Thoracic aorta (tissue), 2 donors: ENCODE data around the gene KDELR1. TPM values are rescaled to one million over a fixed set of nuclear protein-coding genes. Genes with fewer than 3 reads are reported as not detected.
A peak's percentile ranks its signal among the peaks of the same experiment; 100 is the strongest.

Source experiments
- ATAC-seq: fragments of 150-250 bp; one replicate; pipeline ENCODE4 v1.8.0; 2017; ENCODE audit warnings: low read depth; ENCODE audit not compliant: insufficient number of reproducible peaks, low FRiP score
- DNase-seq: peaks from one replicate; pipeline ENCODE4 v3.0.0-alpha.2; 2020; ENCODE audit warnings: low spot score
- H3K27ac ChIP-seq, 2 donors: fragments of 200-600 bp; sonication (generic); 1 replicate in 1 of 2; 2 replicates in 1 of 2; pipeline ENCODE4 v1.5.1; 2016; ENCODE audit warnings: mild to moderate bottlenecking in 2 of 2, moderate library complexity in 2 of 2
- H3K27me3 ChIP-seq: fragments of 200-600 bp; sonication (generic); replicated peaks from 2 replicates; pipeline ENCODE4 v1.6.0; 2016; ENCODE audit warnings: mild to moderate bottlenecking; ENCODE audit not compliant: insufficient read depth
- H3K36me3 ChIP-seq: fragments of 200-600 bp; sonication (generic); one replicate; pipeline ENCODE4 v1.5.1; 2016
- H3K4me1 ChIP-seq, 2 donors: fragments of 200-600 bp; sonication (generic); 1 replicate in 1 of 2; 2 replicates in 1 of 2; pipeline versions ENCODE4 v1.5.1 to v1.6.0; 2016; ENCODE audit warnings: low read depth in 2 of 2, mild to moderate bottlenecking in 1 of 2; ENCODE audit not compliant: control insufficient read depth in 1 of 2
- H3K4me3 ChIP-seq: fragments of 200-600 bp; sonication (generic); 2 replicates; pipeline ENCODE4 v1.5.1; 2016; ENCODE audit warnings: mild to moderate bottlenecking
- H3K9me3 ChIP-seq: fragments of 200-600 bp; sonication (generic); 2 replicates; pipeline ENCODE4 v1.5.1; 2016
- total RNA-seq, 2 donors: library from RNA; depleted of rRNA; stranded (reverse); fragments of >200 nt; gene quantifications; one replicate each; pipeline versions ENCODE4 v1.1.0 to v1.2.3, GENCODE V29; 2016
- TF ChIP-seq, protein P1 (sequence below): fragments of 200-600 bp; sonication (generic); IDR thresholded peaks from one replicate; pipeline ENCODE4 v1.5.1; 2019; ENCODE audit warnings: antibody characterized with exemption

KDELR1 gene
- total RNA-seq, 2 donors from 2014 or later: 65.6 to 79.9 TPM

DNA sequence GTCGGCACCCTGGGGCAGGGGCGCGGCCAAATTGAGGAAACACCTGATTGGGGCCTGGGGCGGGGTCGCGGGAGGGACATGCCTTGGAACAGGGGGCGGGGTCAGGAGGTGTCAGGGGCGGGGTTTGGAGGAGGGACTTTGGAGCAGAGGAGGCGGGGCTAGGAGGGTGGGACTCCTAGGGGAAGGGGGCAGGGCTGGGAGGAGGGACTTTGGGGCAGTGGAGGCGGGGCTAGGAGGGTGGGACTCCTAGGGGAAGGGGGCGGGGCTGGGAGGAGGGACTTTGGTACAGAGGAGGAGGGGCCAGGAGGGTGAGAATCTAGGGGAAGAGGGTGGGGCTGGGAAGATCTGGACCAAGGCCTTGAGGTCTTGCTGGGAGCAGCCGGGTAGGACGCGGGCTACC, 24.0 kb upstream of the KDELR1 start:
- TF ChIP-seq, protein P1, sequence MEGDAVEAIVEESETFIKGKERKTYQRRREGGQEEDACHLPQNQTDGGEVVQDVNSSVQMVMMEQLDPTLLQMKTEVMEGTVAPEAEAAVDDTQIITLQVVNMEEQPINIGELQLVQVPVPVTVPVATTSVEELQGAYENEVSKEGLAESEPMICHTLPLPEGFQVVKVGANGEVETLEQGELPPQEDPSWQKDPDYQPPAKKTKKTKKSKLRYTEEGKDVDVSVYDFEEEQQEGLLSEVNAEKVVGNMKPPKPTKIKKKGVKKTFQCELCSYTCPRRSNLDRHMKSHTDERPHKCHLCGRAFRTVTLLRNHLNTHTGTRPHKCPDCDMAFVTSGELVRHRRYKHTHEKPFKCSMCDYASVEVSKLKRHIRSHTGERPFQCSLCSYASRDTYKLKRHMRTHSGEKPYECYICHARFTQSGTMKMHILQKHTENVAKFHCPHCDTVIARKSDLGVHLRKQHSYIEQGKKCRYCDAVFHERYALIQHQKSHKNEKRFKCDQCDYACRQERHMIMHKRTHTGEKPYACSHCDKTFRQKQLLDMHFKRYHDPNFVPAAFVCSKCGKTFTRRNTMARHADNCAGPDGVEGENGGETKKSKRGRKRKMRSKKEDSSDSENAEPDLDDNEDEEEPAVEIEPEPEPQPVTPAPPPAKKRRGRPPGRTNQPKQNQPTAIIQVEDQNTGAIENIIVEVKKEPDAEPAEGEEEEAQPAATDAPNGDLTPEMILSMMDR: no peak
- DNase-seq (no peak), ATAC-seq (no peak)
- Histone ChIP-seq H3K27me3 (peaks cover 4% of the 10 kb centered on the region), H3K9me3 (no peaks in the 10 kb centered on the region), H3K36me3 (no peaks in the 10 kb centered on the region), H3K4me1 (peaks cover 0 to 6% of the 10 kb centered on the region in 2 donors), H3K27ac (no peak overlapping the region), H3K4me3 (peak overlapping the region; percentile 61)

DNA sequence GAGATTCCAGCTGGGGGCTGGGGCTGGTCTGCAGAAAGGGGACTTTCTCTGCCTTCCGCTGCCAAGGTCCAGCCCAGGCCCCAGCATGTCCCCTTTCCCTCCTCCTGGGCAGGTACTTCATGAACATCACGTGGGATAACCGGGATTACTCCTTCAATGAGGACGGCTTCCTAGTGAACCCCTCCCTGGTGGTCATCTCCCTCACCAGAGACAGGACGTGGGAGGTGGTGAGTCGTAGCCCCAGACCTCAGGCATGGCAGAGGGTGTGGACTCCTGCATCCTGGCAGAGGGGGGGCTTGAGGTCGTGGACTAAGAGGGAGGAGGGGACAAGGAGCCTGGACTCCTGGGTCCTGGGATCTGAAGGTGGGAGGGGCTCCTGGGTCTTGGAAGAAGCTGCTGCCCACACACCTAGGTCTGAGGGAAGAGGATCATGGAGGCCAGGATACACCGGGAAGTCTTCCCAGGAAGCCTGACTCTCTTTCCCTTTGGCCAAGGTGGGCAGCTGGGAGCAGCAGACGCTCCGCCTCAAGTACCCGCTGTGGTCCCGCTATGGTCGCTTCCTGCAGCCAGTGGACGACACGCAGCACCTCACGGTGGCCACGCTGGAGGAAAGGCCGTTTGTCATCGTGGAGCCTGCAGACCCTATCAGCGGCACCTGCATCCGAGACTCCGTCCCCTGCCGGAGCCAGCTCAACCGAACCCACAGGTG, 22.7 kb upstream of the KDELR1 start:
- Histone ChIP-seq H3K27ac (no peak overlapping the region), H3K4me1 (peaks cover 0 to 6% of the 10 kb centered on the region in 2 donors), H3K36me3 (no peaks in the 10 kb centered on the region), H3K4me3 (no peak overlapping the region), H3K9me3 (no peaks in the 10 kb centered on the region), H3K27me3 (peaks cover 4% of the 10 kb centered on the region)
- ATAC-seq: no peak
- TF ChIP-seq, protein P1: no peak
- DNase-seq: no peak

DNA sequence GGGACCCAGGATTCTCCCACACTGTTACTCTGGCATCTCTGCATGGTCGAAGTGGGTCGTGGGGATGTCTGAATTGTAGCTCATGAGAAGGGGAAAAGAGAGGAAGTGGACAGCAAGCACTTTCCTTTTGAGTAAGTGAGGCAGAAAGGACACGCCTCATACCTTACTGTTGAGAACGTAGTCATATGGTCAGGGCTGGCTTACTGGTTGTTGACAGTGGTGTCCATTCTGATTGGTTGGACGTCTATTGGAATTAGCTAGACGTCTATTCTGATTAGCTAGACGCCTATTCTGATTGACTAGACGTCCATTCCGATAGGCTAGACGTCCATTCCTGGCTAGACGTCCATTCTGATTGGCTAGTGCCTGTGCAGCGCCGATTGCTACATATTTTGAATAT, 14.5 kb upstream of the KDELR1 start:
- Histone ChIP-seq H3K4me1 (no peaks in the 10 kb centered on the region), H3K27me3 (no peaks in the 10 kb centered on the region), H3K9me3 (no peaks in the 10 kb centered on the region), H3K4me3 (no peak overlapping the region), H3K36me3 (no peaks in the 10 kb centered on the region), H3K27ac (no peak overlapping the region)
- TF ChIP-seq, protein P1: no peak
- no peak for ATAC-seq
- DNase-seq: no peak

DNA sequence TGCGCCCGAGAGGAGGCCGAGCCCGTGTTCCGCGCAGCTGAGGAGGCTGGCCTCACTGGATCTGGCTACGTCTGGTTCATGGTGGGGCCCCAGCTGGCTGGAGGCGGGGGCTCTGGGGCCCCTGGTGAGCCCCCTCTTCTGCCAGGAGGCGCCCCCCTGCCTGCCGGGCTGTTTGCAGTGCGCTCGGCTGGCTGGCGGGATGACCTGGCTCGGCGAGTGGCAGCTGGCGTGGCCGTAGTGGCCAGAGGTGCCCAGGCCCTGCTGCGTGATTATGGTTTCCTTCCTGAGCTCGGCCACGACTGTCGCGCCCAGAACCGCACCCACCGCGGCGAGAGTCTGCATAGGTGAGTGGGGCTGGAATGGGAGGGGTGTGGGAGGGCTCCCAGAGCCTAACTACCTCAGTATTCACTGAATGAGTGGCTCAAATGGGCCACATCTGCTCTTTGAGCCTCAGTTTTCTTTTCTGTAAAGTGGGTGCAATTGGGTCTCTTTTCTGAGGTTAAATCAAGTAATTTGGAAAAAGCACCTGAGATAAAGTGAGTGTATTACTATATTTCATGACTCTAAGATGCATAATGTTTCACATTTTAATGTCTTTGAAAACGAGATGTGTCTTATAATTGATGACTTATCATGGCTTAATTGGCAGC, 13.8 kb upstream of the KDELR1 start:
- TF ChIP-seq, protein P1: no peak
- ATAC-seq: no peak

DNA sequence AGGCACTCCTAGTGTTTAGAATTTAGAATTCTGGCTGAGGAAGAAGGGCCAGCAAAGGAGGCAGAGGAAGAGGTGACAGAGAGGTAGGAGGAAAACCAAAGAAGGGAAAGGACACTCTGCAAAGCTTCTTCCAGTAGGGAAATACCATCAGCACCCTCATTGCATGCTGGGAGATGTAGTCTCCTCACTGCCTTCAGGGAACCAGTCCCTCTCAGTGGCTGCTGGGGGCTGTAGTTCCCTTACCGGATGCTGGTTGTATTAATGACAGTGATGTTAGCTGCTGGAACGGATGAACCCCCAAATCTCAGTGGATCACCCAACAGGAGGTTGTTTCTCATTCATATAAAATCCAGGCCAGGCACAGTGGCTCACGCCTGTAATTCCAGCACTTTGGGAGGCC, 12.3 kb upstream of the KDELR1 start:
- no peaks in the 10 kb centered on the region for H3K4me1 ChIP-seq
- H3K4me3 ChIP-seq: no peak overlapping the region
- H3K27ac ChIP-seq: no peak overlapping the region
- H3K9me3 ChIP-seq: no peaks in the 10 kb centered on the region
- DNase-seq: no peak
- H3K36me3 ChIP-seq: no peaks in the 10 kb centered on the region
- ATAC-seq: no peak
- TF ChIP-seq, protein P1: no peak
- H3K27me3 ChIP-seq: no peaks in the 10 kb centered on the region

More for the DNA sequence above, 13.8 kb upstream of the KDELR1 start:
- Histone ChIP-seq H3K4me1 (no peaks in the 10 kb centered on the region), H3K36me3 (no peaks in the 10 kb centered on the region), H3K4me3 (no peak overlapping the region), H3K27ac (no peak overlapping the region), H3K27me3 (no peaks in the 10 kb centered on the region), H3K9me3 (no peaks in the 10 kb centered on the region)
- DNase-seq: no peak
